ENCODE data around the gene C14orf119.

Gene C14orf119

DNA sequence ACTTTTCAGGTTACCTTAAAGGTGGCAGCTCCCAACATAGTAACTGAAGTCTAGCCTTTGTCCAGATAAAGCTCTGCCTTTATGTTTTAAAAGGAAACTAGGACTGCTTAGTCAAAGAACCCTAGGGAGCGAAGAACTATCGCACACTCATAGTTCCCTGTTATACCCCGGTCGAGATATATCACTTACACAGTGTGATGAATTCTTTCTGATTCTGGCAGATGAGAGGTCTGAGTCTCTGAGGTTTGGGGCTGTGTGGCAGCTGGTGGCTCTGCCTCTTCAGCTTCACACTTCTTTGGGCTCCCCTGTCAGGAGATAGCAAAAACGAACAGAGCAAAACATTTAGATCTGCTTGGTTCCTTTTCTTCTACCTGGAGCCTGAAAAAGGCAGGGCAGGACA, 17.3 kb upstream of the C14orf119 start:
- Histone ChIP-seq H3K4me3 (ENCODE audit: insufficient read depth in 1 of 2, low read depth in 1 of 2, low read length in 2 of 2) (peak overlapping the region in 1 of 2 experiments; percentile 48), H2BK12ac (ENCODE audit: low read length in 2 of 2) (peak overlapping the region in 1 of 2 experiments; percentile 21), H3K36me3 (ENCODE audit: control insufficient read depth in 1 of 2, insufficient read depth in 2 of 2, low read depth in 1 of 2, low read length in 2 of 2) (peaks cover 32 to 94% of the 10 kb centered on the region in 2 experiments), H2BK15ac (ENCODE audit: low read depth, poor library complexity, severe bottlenecking) (no peak overlapping the region), H3K14ac (ENCODE audit: low read length in 2 of 2) (peak overlapping the region in 1 of 2 experiments; percentile 11), H3K9ac (ENCODE audit: low read length) (peak overlapping the region; percentile 87), H2BK120ac (ENCODE audit: low read depth, low read length) (no peak overlapping the region), H3K27me3 (ENCODE audit: control insufficient read depth in 1 of 2, insufficient read depth in 1 of 2, low read length in 2 of 2) (no peaks in the 10 kb centered on the region), H2AFZ (ENCODE audit: low read depth, low read length) (no peak overlapping the region), H3K9me3 (ENCODE audit: control insufficient read depth, low read length) (no peaks in the 10 kb centered on the region), H4K8ac (ENCODE audit: low read length) (no peak overlapping the region), H4K91ac (ENCODE audit: low read length) (no peak overlapping the region), H3K18ac (ENCODE audit: low read depth in 1 of 2, low read length in 2 of 2) (peak overlapping the region; percentile 10 to 40), H3K4me2 (ENCODE audit: low read length, poor library complexity, severe bottlenecking) (no peak overlapping the region), H3K23ac (ENCODE audit: low read length in 2 of 2) (no peak overlapping the region), H3K4ac (ENCODE audit: low read depth in 1 of 2, low read length in 2 of 2) (peak overlapping the region in 1 of 2 experiments; percentile 76), H3K27ac (ENCODE audit: low read length, poor library complexity, severe bottlenecking) (peak overlapping the region; percentile 83), H2BK5ac (ENCODE audit: low read depth, low read length, poor library complexity, severe bottlenecking) (no peak overlapping the region), H2AK5ac (ENCODE audit: low read length, severe bottlenecking) (peak overlapping the region; percentile 3), H3K79me1 (replicated peaks; ENCODE audit: low read length, poor library complexity, severe bottlenecking) (peaks cover 14% of the 10 kb centered on the region), H3K4me1 (ENCODE audit: control insufficient read depth, insufficient read depth, low read depth, low read length) (peaks cover 9% of the 10 kb centered on the region)
- 80% methylated on average over 3 of the region's 5 CpGs for WGBS
- DNase-seq, result no peak

GRCh38 chr14:23078692-23079116, 16.6 kb upstream of the C14orf119 start:
- peaks cover 27 to 95% of the 10 kb centered on the region in 2 experiments for H3K36me3 ChIP-seq (ENCODE audit: control insufficient read depth in 1 of 2, insufficient read depth in 2 of 2, low read depth in 1 of 2, low read length in 2 of 2)
- no peak overlapping the region for H3K4ac ChIP-seq (ENCODE audit: low read depth in 1 of 2, low read length in 2 of 2)
- peaks cover 13% of the 10 kb centered on the region for H3K79me1 ChIP-seq (replicated peaks; ENCODE audit: low read length, poor library complexity, severe bottlenecking)
- H3K23ac ChIP-seq (ENCODE audit: low read length in 2 of 2), result no peak overlapping the region
- peak overlapping the region; percentile 79 for H2BK5ac ChIP-seq (ENCODE audit: low read depth, low read length, poor library complexity, severe bottlenecking)
- WGBS, result 1% methylated on average over 2 of the region's 2 CpGs
- H3K9me3 ChIP-seq (ENCODE audit: control insufficient read depth, low read length), result no peaks in the 10 kb centered on the region
- peak overlapping the region; percentile 83 for H3K27ac ChIP-seq (ENCODE audit: low read length, poor library complexity, severe bottlenecking)
- DNase-seq, result peak; percentile 97
- H2AK5ac ChIP-seq (ENCODE audit: low read length, severe bottlenecking), result no peak overlapping the region
- H2AFZ ChIP-seq (ENCODE audit: low read depth, low read length), result no peak overlapping the region
- peak overlapping the region in 1 of 2 experiments; percentile 48 for H3K4me3 ChIP-seq (ENCODE audit: insufficient read depth in 1 of 2, low read depth in 1 of 2, low read length in 2 of 2)
- H2BK120ac ChIP-seq (ENCODE audit: low read depth, low read length), result no peak overlapping the region
- no peak overlapping the region for H3K18ac ChIP-seq (ENCODE audit: low read depth in 1 of 2, low read length in 2 of 2)
- no peaks in the 10 kb centered on the region for H3K27me3 ChIP-seq (ENCODE audit: control insufficient read depth in 1 of 2, insufficient read depth in 1 of 2, low read length in 2 of 2)
- peak overlapping the region; percentile 87 for H3K9ac ChIP-seq (ENCODE audit: low read length)
- H3K4me2 ChIP-seq (ENCODE audit: low read length, poor library complexity, severe bottlenecking), result no peak overlapping the region
- no peak overlapping the region for H2BK12ac ChIP-seq (ENCODE audit: low read length in 2 of 2)
- no peak overlapping the region for H3K14ac ChIP-seq (ENCODE audit: low read length in 2 of 2)
- no peak overlapping the region for H2BK15ac ChIP-seq (ENCODE audit: low read depth, poor library complexity, severe bottlenecking)
- H4K91ac ChIP-seq (ENCODE audit: low read length), result no peak overlapping the region
- no peak overlapping the region for H4K8ac ChIP-seq (ENCODE audit: low read length)
- peaks cover 9% of the 10 kb centered on the region for H3K4me1 ChIP-seq (ENCODE audit: control insufficient read depth, insufficient read depth, low read depth, low read length)

- Histone ChIP-seq H3K27me3 (ENCODE audit: control insufficient read depth in 1 of 2, insufficient read depth in 1 of 2, low read length in 2 of 2) (no peaks in the 10 kb centered on the region), H4K91ac (ENCODE audit: low read length) (no peak overlapping the region), H3K4ac (ENCODE audit: low read depth in 1 of 2, low read length in 2 of 2) (peak overlapping the region in 1 of 2 experiments; percentile 39), H3K27ac (ENCODE audit: low read length, poor library complexity, severe bottlenecking) (peak overlapping the region; percentile 83), H2AK5ac (ENCODE audit: low read length, severe bottlenecking) (no peak overlapping the region), H3K18ac (ENCODE audit: low read depth in 1 of 2, low read length in 2 of 2) (peak overlapping the region in 1 of 2 experiments; percentile 34), H3K79me1 (replicated peaks; ENCODE audit: low read length, poor library complexity, severe bottlenecking) (peaks cover 11% of the 10 kb centered on the region), H3K4me3 (ENCODE audit: insufficient read depth in 1 of 2, low read depth in 1 of 2, low read length in 2 of 2) (peak overlapping the region in 1 of 2 experiments; percentile 46), H3K14ac (ENCODE audit: low read length in 2 of 2) (no peak overlapping the region), H3K9ac (ENCODE audit: low read length) (peak overlapping the region; percentile 87), H3K4me1 (ENCODE audit: control insufficient read depth, insufficient read depth, low read depth, low read length) (peaks cover 9% of the 10 kb centered on the region), H3K23ac (ENCODE audit: low read length in 2 of 2) (no peak overlapping the region), H2BK15ac (ENCODE audit: low read depth, poor library complexity, severe bottlenecking) (no peak overlapping the region), H3K4me2 (ENCODE audit: low read length, poor library complexity, severe bottlenecking) (no peak overlapping the region), H2AFZ (ENCODE audit: low read depth, low read length) (no peak overlapping the region), H2BK5ac (ENCODE audit: low read depth, low read length, poor library complexity, severe bottlenecking) (no peak overlapping the region), H3K9me3 (ENCODE audit: control insufficient read depth, low read length) (no peaks in the 10 kb centered on the region), H4K8ac (ENCODE audit: low read length) (no peak overlapping the region), H2BK120ac (ENCODE audit: low read depth, low read length) (no peak overlapping the region), H3K36me3 (ENCODE audit: control insufficient read depth in 1 of 2, insufficient read depth in 2 of 2, low read depth in 1 of 2, low read length in 2 of 2) (peaks cover 34 to 95% of the 10 kb centered on the region in 2 experiments), H2BK12ac (ENCODE audit: low read length in 2 of 2) (peak overlapping the region; percentile 31 to 57)
- no peak for DNase-seq
- WGBS, result 81% methylated on average over 2 of the region's 2 CpGs
These were observed 15.6 kb upstream of the C14orf119 start for GRCh38 chr14:23079716-23080115.

- H2AFZ ChIP-seq (ENCODE audit: low read depth, low read length), result no peak overlapping the region
- H2AK5ac ChIP-seq (ENCODE audit: low read length, severe bottlenecking), result no peak overlapping the region
- no peak overlapping the region for H4K8ac ChIP-seq (ENCODE audit: low read length)
- no peaks in the 10 kb centered on the region for H3K9me3 ChIP-seq (ENCODE audit: control insufficient read depth, low read length)
- WGBS, result 100% methylated on average over 1 of the region's 1 CpG
- H2BK15ac ChIP-seq (ENCODE audit: low read depth, poor library complexity, severe bottlenecking), result no peak overlapping the region
- no peak overlapping the region for H3K4me2 ChIP-seq (ENCODE audit: low read length, poor library complexity, severe bottlenecking)
- no peak for DNase-seq
- no peak overlapping the region for H2BK120ac ChIP-seq (ENCODE audit: low read depth, low read length)
- H3K4ac ChIP-seq (ENCODE audit: low read depth in 1 of 2, low read length in 2 of 2), result no peak overlapping the region
- H3K27ac ChIP-seq (ENCODE audit: low read length, poor library complexity, severe bottlenecking), result no peak overlapping the region
- no peak overlapping the region for H4K91ac ChIP-seq (ENCODE audit: low read length)
- H3K14ac ChIP-seq (ENCODE audit: low read length in 2 of 2), result no peak overlapping the region
- H3K36me3 ChIP-seq (ENCODE audit: control insufficient read depth in 1 of 2, insufficient read depth in 2 of 2, low read depth in 1 of 2, low read length in 2 of 2), result peaks cover 38 to 90% of the 10 kb centered on the region in 2 experiments
- no peak overlapping the region for H3K4me3 ChIP-seq (ENCODE audit: insufficient read depth in 1 of 2, low read depth in 1 of 2, low read length in 2 of 2)
- peaks cover 9% of the 10 kb centered on the region for H3K4me1 ChIP-seq (ENCODE audit: control insufficient read depth, insufficient read depth, low read depth, low read length)
- peak overlapping the region; percentile 87 for H3K9ac ChIP-seq (ENCODE audit: low read length)
- H2BK5ac ChIP-seq (ENCODE audit: low read depth, low read length, poor library complexity, severe bottlenecking), result no peak overlapping the region
- no peak overlapping the region for H2BK12ac ChIP-seq (ENCODE audit: low read length in 2 of 2)
- peaks cover 11% of the 10 kb centered on the region for H3K79me1 ChIP-seq (replicated peaks; ENCODE audit: low read length, poor library complexity, severe bottlenecking)
- no peak overlapping the region for H3K23ac ChIP-seq (ENCODE audit: low read length in 2 of 2)
- H3K27me3 ChIP-seq (ENCODE audit: control insufficient read depth in 1 of 2, insufficient read depth in 1 of 2, low read length in 2 of 2), result no peaks in the 10 kb centered on the region
- no peak overlapping the region for H3K18ac ChIP-seq (ENCODE audit: low read depth in 1 of 2, low read length in 2 of 2)
These were observed 14.8 kb upstream of the C14orf119 start for GRCh38 chr14:23080474-23080873.
